NCI-H1694 (cell line): Measurements from ENCODE around the gene COL24A1.
"Not testable (repeated sequence)": the region's sequence is repeated elsewhere in the genome, so short reads cannot be mapped to it uniquely, and the experiment has no call there.

ENCODE experiments used
- DNase-seq: peaks from one replicate; lab custom pipeline; 2025; lab: John Stamatoyannopoulos, UW

The COL24A1 gene

DNA sequence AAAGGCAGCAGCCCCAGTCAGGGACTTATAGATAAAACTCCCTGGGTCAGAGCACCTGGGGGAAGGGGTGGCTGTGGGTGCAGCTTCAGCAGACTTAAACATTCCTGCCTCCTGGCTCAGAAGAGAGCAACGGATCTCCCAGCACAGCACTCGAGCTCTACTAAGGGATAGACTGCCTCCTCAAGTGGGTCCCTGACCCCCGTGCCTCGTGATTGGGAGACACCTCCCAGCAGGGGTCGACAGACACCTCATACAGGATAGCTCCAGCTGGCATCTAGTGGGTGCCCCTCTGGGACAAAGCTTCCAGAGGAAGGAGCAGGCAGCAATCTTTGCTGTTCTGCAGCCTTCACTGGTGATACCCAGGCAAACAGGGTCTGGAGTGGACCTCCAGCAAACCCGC, 84.1 kb downstream of the COL24A1 start:
- DNase-seq = not testable (repeated sequence)

DNA sequence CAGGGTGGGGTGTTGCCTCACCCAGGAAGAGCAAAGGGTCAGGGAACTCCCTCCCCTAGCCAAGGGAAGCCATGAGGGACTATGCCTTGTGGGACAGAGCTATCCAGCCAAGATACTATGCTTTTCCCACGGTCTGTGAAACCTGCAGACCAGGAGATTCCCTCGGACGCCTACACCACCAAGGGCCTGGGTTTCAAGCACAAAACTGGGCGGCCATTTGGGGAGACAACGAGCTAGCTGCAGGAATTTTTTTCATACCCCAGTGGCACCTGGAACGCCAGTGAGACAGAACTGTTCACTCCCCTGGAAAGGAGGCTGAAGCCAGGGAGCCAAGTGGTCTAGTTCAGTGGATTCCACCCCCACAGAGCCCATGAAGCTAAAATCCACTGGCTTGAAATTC, 84.7 kb downstream of the COL24A1 start:
- DNase-seq = not testable (repeated sequence)

DNA sequence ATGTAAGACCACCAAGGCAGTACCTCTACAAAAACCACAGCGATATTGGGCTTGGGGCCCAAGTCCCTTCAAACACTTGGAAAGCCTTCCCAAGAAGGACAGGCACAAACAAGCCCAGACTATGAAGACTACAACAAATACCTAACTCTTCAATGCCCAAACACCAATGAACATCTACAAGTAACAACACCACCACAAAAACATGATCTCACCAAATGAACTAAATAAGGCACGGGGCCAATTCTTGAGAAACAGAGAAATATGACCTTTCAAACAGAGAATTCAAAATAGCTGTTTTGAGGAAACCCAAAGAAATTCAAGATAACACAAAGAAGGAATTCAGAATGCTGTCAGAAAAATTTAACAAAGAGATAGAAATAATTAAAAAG, 86.8 kb downstream of the COL24A1 start:
- no peak for DNase-seq

GRCh38 chr1:86068841-86069756, 87.5 kb downstream of the COL24A1 start:
- DNase-seq = no peak

GRCh38 chr1:86068271-86068721, 88.3 kb downstream of the COL24A1 start:
- DNase-seq = no peak

DNA sequence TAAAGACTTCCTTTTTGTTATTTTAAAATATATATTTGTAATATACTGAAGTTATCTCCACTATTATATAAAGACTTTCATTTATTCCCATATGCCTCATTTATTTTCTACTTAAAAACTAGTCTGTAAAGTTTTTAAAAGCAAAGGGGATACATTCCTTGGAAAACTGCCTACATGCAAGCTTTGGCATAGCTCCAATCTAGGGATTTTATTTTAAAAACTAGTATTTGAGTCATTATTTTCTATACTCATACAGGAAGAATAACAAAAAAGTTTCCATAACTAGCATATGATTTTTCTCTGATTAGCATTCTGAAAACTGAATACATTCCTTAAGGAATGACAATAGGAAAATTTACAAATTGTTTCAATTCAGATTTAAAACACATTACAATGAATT, 88.9 kb downstream of the COL24A1 start:
- DNase-seq = no peak

DNA sequence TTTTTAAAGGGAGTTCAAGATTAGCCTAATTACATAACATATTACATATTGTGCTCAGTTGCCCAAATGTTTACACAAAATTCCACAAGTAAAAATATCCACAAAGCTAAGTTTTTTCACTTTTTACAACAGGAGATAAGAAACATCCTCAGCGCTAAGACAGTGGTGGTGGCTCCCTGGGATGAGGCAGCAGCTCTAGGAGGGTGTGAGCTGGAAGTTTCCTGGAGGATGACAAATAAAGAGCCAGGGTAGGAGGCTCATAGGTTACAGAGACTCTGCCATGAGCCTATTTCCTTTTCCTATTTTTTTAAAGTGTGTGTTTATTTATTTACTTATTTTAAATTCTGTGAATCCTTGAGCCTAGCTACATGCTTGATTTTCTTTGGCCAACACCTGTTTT, 91.7 kb downstream of the COL24A1 start:
- no peak for DNase-seq

DNA sequence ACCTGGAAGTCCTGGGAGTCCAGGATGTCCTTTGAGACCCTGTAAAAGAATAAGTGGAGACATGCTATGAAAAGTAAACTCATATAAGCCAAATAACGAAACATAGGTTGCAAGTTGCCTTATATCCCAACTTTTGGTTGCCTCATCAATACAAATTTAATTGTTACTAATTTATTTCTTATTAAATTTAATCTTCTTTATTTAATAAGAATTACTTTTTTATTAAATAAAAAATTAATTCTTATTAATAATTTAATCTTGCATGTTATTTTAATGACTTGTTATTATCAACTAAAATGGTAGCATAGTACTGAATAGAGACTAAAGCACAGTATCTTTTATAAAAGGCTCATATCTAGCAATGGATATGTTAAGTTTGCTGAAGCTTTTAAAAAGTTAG, 92.9 kb downstream of the COL24A1 start:
- no peak for DNase-seq

GRCh38 chr1:86062453-86062852, 94.1 kb downstream of the COL24A1 start:
- no peak for DNase-seq

GRCh38 chr1:86061551-86061990, 95.0 kb downstream of the COL24A1 start:
- DNase-seq = no peak

GRCh38 chr1:86054396-86054795, 102.2 kb downstream of the COL24A1 start:
- DNase-seq = no peak

DNA sequence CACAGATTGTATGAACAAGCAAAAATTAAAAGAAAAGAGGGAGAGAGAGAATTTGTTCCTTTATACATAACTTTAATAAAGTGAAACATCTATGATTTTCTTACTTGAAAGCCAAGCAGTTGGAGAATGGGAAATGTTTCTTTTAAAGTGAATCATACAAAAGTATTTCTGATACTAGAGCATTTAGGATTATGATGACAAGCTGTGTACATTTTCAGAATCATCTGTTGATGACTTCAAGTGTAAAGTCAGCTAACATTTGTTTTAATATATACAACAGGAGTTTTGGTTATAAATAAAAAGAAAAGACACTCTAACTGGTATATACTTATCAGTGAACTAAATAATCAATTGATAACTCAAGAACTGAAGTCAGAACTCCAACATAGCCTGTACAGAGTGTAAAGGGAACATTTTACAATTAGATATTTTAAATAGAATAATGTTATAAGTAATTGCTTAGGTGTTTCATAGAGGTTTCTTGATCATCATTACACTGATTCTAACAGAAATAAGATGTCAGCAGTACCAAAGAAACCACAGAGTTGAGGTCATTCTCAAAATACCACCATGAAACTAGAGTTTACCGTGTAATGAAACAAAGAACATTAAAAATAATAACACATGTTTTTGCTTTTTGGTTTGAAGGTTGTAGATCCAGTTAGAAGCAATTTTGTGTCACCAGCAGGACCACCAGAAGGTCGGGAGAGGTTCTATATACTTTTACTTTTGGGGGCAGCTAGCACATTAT, 103.4 kb downstream of the COL24A1 start:
- DNase-seq = no peak

DNA sequence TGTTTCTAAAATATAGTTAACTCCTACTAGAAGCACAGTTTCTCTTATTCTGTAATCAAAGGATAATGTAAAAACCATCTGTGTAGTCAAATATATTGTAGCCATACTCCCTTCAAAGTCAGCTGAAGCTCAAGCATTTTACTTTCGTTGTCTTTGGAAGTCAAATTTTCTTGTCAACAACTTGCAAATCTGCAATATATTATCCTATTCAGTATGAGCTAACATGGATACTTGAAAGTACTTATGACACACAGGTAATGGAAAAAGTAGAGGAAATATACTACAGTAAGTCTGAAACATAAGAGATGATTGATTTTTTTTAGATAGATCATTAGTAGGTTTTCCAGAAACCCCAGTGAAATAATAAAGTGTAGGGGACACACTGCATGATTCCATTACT, 121.5 kb downstream of the COL24A1 start:
- no peak for DNase-seq

- no peak for DNase-seq
These were observed 126.4 kb downstream of the COL24A1 start for GRCh38 chr1:86030180-86030579.

DNA sequence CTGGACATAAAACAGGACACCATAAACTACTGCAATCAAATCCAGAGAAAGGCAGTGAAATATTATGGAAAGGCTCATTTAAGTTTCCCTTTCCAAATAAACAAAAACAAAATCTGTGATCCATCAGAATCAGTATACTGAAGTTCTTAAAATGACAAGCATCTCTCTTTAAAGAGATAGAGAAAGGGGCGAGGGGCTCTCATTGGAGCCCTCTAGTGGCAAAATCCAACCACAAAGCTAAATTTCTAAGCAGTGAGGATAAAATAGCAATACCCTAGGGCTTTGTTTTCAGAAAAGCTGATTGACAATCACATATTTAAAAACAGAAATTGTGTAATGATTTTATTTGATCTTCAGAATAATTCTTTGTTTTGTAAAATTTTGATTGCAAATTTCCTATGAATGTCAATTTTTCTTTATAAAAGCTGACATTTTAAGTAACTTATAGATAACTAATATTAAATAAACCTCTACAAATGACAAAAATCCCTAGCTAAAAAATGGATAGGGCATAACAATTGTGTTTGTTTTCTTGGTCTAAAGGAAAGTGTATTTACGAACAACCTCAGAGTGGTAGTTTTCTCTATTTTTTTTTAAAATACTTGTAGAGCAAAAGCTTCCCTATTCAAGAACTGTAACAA, 138.2 kb downstream of the COL24A1 start:
- DNase-seq = peak; percentile 41

DNA sequence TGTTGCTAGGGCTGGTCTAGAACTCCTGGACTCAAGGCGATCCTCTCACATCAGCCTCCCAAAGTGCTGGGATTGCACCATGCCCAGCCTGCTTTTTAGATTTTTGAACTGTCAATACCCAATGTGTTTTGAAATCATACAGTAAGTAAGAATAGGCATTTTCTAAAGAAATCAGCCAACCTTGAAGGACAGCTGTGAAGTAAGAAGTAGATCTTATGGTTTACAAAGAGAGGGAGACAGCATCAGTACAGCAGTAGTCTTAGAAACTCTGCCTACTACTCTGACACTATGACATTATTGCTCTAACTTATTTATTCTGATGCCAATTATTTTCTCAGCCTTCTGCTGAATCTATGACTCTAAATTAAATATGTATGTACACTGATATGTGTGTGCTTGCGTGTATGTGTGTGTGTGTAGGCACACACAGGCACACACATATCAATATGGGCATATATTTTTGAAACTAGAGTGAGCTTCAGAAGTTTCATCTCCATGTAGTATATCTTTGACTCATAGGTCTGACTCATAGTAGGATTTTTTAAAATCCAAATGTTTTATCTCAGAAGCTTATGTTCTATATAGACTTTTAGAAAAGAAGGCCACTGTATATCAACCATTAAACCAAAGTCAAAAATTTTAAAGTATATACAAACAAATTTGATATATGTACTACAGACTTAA, 140.4 kb downstream of the COL24A1 start:
- no peak for DNase-seq

- DNase-seq = no peak
These were observed 141.2 kb downstream of the COL24A1 start for GRCh38 chr1:86015375-86015774.

GRCh38 chr1:86000601-86001000, 156.0 kb downstream of the COL24A1 start:
- DNase-seq = no peak

- DNase-seq = no peak
These were observed 158.3 kb downstream of the COL24A1 start for GRCh38 chr1:85998105-85998855.

DNA sequence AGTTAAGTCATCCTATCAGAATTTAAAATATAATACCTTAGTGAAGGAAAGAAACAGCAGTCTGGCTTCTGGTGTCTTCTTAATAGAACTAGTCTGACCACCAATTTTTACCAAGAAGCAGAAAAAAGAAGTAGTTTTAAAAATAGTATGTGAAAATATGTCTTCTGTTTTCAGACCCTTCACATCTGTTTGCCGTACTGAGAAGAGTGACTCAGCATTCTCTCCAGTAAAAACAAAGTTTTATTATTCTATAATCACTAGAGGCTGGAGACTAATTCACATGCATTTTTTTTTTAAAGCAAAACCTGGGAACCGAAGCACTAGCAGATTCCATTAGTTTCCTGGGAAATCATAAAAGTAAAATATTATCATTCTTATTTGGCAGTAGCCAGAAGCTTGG, 163.8 kb downstream of the COL24A1 start:
- no peak for DNase-seq

- no peak for DNase-seq
These were observed 165.3 kb downstream of the COL24A1 start for GRCh38 chr1:85991261-85991660.
